Measurements from ENCODE around the gene LAT.
"Not testable (repeated sequence)": the region's sequence is repeated elsewhere in the genome, so short reads cannot be mapped to it uniquely, and the experiment has no call there.

The LAT gene

GRCh38 chr16:28964072-28964471, 20.8 kb upstream of the LAT start:
- H3K9ac ChIP-seq (ENCODE audit: low read depth, low read length, poor library complexity, severe bottlenecking) = no peak overlapping the region
- no peaks in the 10 kb centered on the region for H3K27me3 ChIP-seq (ENCODE audit: insufficient read depth, low read length, poor library complexity, severe bottlenecking)
- no peaks in the 10 kb centered on the region for H3K4me1 ChIP-seq (ENCODE audit: insufficient read depth, low read length, poor library complexity, severe bottlenecking)
- H3K4me2 ChIP-seq (ENCODE audit: low read depth, low read length, poor library complexity, severe bottlenecking) = no peak overlapping the region
- H4K20me1 ChIP-seq (ENCODE audit: insufficient read depth, low read length, poor library complexity, severe bottlenecking) = no peaks in the 10 kb centered on the region
- H3K79me2 ChIP-seq (ENCODE audit: insufficient read depth, low read length) = no peaks in the 10 kb centered on the region
- TF ChIP-seq CTCF (conservative IDR thresholded peaks at IDR 0.05; ENCODE audit: low read length) (no peak), EZH2phosphoT487 (IDR thresholded peaks at IDR 0.05; ENCODE audit: borderline replicate concordance) (no peak)
- no peaks in the 10 kb centered on the region for H3F3A ChIP-seq (ENCODE audit: low read depth)
- no peak overlapping the region for H2AFZ ChIP-seq (ENCODE audit: low read length)
- no peak overlapping the region for H3K4me3 ChIP-seq (ENCODE audit: low read length, poor library complexity, severe bottlenecking)
- peaks cover 51% of the 10 kb centered on the region; the same call in 1 of the 2 replicates for H3K36me3 ChIP-seq (ENCODE audit: insufficient read depth, low read length)
- H3K9me2 ChIP-seq (replicated peaks; ENCODE audit: low read depth, low read length) = no peaks in the 10 kb centered on the region
- H3K9me3 ChIP-seq (ENCODE audit: insufficient read depth, low read depth, low read length) = no peaks in the 10 kb centered on the region

GRCh38 chr16:28964496-28964895, 20.4 kb upstream of the LAT start:
- TF ChIP-seq EZH2phosphoT487 (IDR thresholded peaks at IDR 0.05; ENCODE audit: borderline replicate concordance) (no peak), CTCF (conservative IDR thresholded peaks at IDR 0.05; ENCODE audit: low read length) (no peak)
- Histone ChIP-seq H3K4me1 (ENCODE audit: insufficient read depth, low read length, poor library complexity, severe bottlenecking) (no peaks in the 10 kb centered on the region), H3K36me3 (ENCODE audit: insufficient read depth, low read length) (peaks cover 46% of the 10 kb centered on the region; the same call in 1 of the 2 replicates), H3K4me3 (ENCODE audit: low read length, poor library complexity, severe bottlenecking) (no peak overlapping the region), H3F3A (ENCODE audit: low read depth) (no peaks in the 10 kb centered on the region), H3K9me2 (replicated peaks; ENCODE audit: low read depth, low read length) (no peaks in the 10 kb centered on the region), H3K27me3 (ENCODE audit: insufficient read depth, low read length, poor library complexity, severe bottlenecking) (no peaks in the 10 kb centered on the region), H3K79me2 (ENCODE audit: insufficient read depth, low read length) (no peaks in the 10 kb centered on the region), H3K9me3 (ENCODE audit: insufficient read depth, low read depth, low read length) (no peaks in the 10 kb centered on the region), H3K9ac (ENCODE audit: low read depth, low read length, poor library complexity, severe bottlenecking) (no peak overlapping the region), H4K20me1 (ENCODE audit: insufficient read depth, low read length, poor library complexity, severe bottlenecking) (no peaks in the 10 kb centered on the region), H3K4me2 (ENCODE audit: low read depth, low read length, poor library complexity, severe bottlenecking) (no peak overlapping the region), H2AFZ (ENCODE audit: low read length) (no peak overlapping the region)

- Histone ChIP-seq H3K27me3 (ENCODE audit: insufficient read depth, low read length, poor library complexity, severe bottlenecking) (no peaks in the 10 kb centered on the region), H3K4me2 (ENCODE audit: low read depth, low read length, poor library complexity, severe bottlenecking) (no peak overlapping the region), H4K20me1 (ENCODE audit: insufficient read depth, low read length, poor library complexity, severe bottlenecking) (no peaks in the 10 kb centered on the region), H3K4me1 (ENCODE audit: insufficient read depth, low read length, poor library complexity, severe bottlenecking) (no peaks in the 10 kb centered on the region), H3F3A (ENCODE audit: low read depth) (no peaks in the 10 kb centered on the region), H3K9me2 (replicated peaks; ENCODE audit: low read depth, low read length) (no peaks in the 10 kb centered on the region), H3K79me2 (ENCODE audit: insufficient read depth, low read length) (no peaks in the 10 kb centered on the region), H3K9me3 (ENCODE audit: insufficient read depth, low read depth, low read length) (no peaks in the 10 kb centered on the region), H3K9ac (ENCODE audit: low read depth, low read length, poor library complexity, severe bottlenecking) (no peak overlapping the region), H2AFZ (ENCODE audit: low read length) (no peak overlapping the region), H3K36me3 (ENCODE audit: insufficient read depth, low read length) (peaks cover 28% of the 10 kb centered on the region; the same call in 1 of the 2 replicates), H3K4me3 (ENCODE audit: low read length, poor library complexity, severe bottlenecking) (no peak overlapping the region)
- TF ChIP-seq EZH2phosphoT487 (IDR thresholded peaks at IDR 0.05; ENCODE audit: borderline replicate concordance) (no peak), CTCF (conservative IDR thresholded peaks at IDR 0.05; ENCODE audit: low read length) (no peak)
These were observed 17.7 kb upstream of the LAT start for GRCh38 chr16:28967156-28967555.

- not testable (repeated sequence) for H3K36me3 ChIP-seq (ENCODE audit: insufficient read depth, low read length); H3K27me3 ChIP-seq (ENCODE audit: insufficient read depth, low read length, poor library complexity, severe bottlenecking); H2AFZ ChIP-seq (ENCODE audit: low read length); H3K9ac ChIP-seq (ENCODE audit: low read depth, low read length, poor library complexity, severe bottlenecking); H3F3A ChIP-seq (ENCODE audit: low read depth); H3K9me2 ChIP-seq (replicated peaks; ENCODE audit: low read depth, low read length); H4K20me1 ChIP-seq (ENCODE audit: insufficient read depth, low read length, poor library complexity, severe bottlenecking); H3K4me2 ChIP-seq (ENCODE audit: low read depth, low read length, poor library complexity, severe bottlenecking); H3K4me3 ChIP-seq (ENCODE audit: low read length, poor library complexity, severe bottlenecking); H3K79me2 ChIP-seq (ENCODE audit: insufficient read depth, low read length); H3K4me1 ChIP-seq (ENCODE audit: insufficient read depth, low read length, poor library complexity, severe bottlenecking); H3K9me3 ChIP-seq (ENCODE audit: insufficient read depth, low read depth, low read length)
These were observed 15.2 kb upstream of the LAT start for GRCh38 chr16:28969696-28970095.
